Dedifferentiated amniotic fluid mesenchymal stem cell (primary cell): ENCODE results near the gene CXCL1.

Experiments
- DNase-seq: peaks from one replicate; pipeline ENCODE4 v3.0.0-alpha.2; 2016; ENCODE audit errors: extremely low spot score

CXCL1 gene

DNA sequence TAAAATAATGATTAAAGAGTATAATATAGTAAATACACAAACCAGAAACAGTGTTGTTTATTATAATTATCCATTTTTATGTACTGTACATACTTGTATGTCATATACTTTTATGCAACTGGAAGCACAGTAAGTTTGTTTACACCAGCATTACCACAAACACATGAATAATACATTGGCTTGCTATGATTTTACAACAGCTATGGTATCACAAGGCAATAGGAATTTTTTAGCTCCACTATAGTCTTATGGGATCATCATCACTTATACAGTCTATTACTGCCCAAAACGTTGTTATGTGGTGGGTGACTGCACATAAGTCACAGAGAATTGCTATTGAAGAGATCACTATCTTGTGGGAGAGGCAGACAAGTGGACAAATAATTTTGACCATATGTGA, 17.9 kb upstream of the CXCL1 start:
- DNase-seq, result no peak

DNA sequence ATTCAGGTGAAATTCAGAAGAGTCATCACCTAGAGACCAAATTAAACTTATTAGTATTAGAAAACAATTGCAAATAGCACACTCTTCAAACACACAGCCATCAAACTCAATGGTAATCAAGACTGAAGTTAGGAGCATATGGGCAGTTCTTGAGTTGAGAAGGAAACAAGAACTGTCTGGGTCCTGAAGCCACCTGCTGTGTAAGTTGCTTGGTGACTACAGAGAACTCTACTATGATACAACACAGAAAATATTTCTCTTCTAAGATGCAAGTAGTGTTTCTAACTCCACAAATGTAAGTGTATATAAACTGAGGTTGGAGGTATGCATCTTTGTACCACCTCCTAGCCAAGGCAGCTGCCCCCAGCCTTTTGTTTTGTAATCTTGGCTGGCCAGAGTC, 16.4 kb upstream of the CXCL1 start:
- DNase-seq, result no peak

DNA sequence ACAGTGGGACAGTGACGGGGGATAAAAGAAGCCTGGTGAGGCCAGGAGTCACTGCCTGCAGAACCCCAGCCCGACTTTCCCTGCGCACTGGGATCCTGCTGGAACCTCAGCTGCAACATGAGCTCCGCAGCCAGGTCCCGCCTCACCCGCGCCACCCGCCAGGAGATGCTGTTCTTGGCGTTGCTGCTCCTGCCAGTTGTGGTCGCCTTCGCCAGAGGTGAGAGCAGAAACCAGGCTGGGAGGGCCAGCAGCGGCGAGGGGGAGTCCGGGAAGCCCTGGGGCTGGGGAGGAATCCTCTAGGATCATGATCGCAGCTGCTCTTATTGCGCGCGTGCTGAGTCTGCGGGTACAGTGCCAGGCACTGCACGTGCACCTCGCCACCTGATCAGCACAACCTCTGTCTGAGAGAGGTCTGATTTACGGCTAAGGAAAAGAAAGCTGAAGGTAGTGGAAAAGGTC, 15.9 kb upstream of the CXCL1 start, which contains the start of gene PF4V1:
Gene PF4V1, plus strand, starts transcription at position 51 of the 459 bp plus-strand sequence. Its CDS starts 67 bp downstream, at position 118.
- no peak for DNase-seq

DNA sequence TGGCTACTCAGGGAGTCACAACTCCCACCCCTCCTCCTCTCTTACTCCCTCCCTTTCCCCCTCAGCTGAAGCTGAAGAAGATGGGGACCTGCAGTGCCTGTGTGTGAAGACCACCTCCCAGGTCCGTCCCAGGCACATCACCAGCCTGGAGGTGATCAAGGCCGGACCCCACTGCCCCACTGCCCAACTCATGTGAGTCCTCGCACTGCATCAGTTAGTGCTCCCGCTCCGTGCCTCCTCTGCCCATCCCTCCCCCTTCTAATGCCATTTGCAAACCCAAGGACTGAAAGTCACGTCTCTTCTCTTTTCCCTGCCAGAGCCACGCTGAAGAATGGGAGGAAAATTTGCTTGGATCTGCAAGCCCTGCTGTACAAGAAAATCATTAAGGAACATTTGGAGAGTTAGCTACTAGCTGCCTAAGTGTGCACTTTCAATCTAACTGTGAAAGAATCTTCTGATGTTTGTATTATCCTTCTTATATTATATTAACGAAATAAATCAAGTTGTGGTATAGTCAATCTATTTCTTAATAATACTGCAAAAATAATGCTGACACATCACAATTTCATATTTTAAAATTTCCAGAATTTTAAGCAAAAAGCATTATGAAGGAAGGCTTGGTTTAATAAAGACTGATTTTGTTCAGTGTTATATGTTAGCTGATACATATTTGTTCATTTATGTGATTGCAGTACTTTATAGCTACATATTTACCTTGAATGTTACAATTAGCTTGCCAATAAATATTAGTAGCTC, 15.3 kb upstream of the CXCL1 start:
- DNase-seq, result no peak

DNA sequence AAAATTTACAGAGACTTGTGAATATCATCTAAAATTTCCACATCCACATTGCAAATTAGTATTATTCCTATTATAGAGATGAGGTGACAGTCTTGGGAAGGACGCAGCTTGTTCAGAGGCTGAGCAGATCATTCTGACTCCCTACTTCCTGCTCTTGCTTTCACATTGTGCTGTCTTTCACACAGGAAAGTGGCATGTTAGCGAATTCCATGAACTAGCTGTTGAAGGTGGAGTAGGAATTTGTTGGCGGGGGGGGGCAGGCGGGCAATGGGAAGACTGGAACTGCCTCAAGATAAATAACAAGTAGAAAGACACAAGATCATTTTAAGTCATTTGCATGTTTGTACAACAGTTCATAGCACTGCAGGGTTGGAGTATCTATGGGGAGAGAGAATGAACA, 13.8 kb upstream of the CXCL1 start:
- DNase-seq, result no peak

DNA sequence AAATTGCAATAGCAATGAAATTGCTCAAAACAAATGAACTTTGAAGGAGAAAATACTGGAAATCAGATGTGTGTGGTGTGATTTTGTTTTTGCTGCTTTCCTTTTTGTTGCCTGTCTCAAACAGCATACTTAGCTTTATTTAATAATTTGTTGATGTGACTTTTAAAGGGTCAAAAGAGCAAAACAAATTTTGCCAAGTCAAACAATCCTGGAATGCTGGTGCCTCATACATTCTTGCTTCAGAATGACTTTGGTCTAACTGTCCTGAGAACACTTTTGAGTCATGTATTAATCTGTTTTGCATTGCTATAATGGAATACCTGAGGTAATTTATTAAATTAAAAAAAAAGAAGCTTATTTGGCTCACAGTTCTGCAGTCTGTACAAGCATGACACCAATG, 12.7 kb upstream of the CXCL1 start:
- DNase-seq, result no peak

DNA sequence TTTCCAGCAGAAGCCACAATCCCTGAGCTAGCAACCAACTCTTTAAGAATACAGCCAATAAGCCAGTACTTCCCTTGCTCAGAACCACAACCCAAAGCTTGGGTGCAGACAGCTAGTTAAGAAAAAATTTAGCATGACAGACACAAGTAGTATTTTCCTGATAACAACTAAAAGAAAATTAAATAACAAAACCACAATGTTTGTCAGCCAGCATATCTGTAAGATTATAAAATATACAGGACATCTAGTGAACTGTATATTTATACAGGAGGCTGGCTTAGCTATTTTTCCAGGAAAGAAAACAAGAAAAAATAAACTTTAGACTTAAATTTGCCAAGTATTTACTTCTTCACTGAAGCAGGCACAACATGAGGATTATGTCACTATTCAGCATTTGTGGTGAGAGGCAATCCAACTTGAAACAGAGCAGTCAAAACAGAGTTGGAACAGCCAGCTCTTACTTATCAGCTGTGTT, 9.5 kb upstream of the CXCL1 start:
- peak; percentile 79 for DNase-seq

DNA sequence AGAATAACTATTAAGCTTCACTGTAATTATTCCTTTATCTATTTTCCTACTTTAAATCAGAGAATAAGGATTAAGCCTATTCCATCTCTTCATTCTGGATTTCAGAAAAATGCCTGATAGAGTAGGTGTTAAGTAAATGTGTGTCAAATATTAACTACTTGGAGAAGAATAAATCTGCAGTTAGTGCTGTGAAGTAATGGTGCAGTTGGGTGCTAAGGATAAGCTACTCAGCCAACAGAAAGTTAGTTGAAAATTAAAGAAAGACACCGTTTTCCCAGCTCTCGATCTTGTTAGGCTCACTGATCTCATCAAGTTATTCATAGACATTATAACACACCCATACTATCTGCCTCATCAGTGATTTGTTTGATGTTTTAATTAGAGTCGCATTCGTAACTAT, 9.0 kb upstream of the CXCL1 start:
- DNase-seq, result no peak

DNA sequence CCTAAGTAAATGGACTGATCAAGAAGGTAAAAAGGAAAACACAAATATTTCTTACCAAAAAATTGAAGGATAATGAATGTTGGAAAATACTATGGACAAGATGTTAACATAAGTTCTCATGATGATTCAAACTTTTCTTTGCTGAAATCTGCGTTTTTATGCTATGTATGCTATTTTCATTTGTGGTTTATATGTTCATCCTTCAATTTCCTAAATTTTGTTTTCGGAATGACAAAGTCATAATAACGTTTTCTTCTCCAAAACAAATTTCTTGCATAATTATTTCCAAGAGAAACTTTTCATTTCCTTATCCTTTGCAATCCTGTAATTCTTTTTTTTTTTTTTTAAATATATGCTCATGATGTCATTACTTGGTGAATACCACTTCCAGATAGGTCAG, 8.3 kb upstream of the CXCL1 start:
- no peak for DNase-seq

DNA sequence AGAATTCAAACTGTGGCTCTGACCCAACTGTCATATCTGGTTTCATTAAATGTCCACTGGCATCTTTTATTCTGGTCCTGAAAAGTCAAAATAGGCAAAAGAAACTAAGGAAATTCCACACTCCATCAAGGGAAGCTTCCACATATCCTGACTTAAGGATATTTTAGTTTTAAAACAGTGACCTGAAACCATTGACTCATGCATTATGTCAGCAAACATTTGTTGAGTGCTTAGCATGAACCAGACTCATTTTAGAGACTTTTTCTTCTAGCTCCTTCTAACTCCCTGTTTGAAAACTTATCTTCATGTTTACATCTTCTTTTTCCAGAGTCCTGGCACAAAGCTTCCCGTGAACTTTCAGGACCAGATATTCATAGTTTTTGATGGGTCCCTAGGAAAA, 6.9 kb upstream of the CXCL1 start:
- no peak for DNase-seq

DNA sequence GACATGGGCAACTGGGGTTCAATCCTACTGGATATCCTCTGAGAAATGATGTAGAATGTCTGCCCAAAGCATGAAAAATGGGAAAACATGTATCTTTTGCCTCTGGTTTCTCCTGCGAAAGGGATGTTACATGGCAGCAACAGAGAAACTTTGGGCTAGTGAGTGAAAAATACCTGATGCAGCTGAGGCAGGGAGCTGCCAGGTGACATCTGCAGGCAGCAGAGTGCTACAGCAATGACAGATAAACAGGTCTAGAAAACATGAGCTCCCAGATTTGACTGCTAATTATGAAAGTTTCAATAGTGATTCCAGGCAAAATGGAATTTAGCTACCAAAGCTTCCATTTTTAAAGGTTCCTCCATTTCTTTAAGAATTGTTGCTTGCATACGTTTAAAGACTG, 4.8 kb upstream of the CXCL1 start:
- DNase-seq, result no peak

DNA sequence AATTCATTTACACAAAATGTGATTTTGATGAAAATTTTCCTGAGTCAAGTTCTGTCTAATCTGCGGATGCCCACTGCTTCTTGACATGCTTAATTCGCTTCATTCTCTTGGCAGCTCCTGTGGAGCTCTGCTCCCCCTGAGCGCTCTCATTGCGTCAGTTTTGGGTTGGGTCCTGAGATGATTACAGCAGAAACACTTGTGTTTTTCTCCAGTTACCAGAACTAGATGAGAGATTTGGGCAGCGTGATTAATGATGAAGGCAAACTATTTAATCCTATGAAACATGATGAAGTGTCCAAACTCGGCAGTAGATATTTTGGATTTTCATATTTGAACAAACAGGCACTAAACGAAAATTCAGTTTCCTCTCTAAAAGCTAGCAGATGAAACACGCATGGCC, 4.2 kb upstream of the CXCL1 start:
- DNase-seq, result no peak

DNA sequence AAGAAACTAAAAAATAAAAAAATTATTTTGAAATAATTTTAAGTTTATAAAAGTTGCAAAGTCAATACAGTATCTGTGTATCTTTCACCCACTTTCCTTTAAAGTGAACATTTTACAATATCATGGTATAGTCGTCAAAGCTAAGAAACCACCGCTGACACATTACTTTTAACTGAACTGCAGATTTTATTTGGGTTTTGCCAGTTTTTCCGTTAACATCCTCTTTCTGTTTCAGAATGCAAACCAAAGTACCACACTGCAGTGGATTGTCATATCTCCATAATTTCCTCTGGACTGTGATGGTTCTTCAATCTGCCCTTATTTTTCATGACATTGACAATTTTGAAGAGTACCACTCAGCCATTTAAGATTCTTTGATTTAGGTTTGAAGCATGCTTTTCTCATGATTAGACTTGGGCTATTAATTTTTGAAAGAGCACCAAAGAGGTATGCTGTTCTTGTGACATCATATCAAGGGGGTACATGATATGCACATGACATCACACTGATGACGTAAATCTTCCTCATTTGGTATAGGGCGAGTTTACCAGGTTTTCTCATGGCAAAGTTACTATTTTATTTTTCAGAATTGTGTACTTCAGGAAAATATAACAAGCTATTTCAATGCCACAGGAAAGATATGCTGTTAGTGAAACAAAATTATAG, 3.6 kb upstream of the CXCL1 start:
- DNase-seq, result no peak

DNA sequence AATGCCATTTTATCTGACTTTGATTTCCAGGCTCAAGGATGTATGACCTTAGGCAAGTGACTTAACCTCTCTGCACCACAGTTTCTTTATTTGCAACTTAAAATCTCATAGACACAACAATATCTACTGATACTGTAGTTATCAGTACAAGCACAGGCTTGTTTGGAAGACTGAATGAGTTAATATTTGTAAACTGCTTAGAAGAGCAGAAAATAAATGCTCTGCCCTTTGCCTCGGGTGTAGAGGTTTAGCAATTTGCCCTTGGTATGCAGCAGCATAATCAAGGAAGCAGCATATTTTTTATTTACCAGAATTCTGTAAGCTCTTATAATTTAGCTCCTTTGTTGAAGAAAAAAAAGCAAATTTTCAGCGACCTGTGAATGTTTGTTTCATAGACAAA, 2.9 kb upstream of the CXCL1 start:
- DNase-seq, result no peak

DNA sequence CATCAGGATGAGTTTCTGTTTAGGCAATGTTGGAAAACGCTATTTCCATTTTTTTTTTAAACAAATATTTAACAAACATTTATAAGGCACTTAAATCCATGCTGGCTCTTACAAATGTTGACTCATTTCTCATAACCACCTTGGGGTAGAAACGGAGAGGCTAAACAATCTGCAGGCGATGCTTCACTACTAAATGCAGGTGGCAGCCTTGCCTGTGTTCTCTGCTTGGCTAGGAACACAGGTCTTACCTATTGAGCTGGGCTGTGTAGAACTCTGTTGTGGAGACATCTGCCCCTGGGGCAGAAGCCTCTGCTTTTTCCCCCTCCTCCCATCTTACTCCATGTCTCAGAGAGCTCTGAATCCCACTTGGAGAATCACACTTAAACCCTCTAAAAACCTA, 1.4 kb upstream of the CXCL1 start:
- no peak for DNase-seq

DNA sequence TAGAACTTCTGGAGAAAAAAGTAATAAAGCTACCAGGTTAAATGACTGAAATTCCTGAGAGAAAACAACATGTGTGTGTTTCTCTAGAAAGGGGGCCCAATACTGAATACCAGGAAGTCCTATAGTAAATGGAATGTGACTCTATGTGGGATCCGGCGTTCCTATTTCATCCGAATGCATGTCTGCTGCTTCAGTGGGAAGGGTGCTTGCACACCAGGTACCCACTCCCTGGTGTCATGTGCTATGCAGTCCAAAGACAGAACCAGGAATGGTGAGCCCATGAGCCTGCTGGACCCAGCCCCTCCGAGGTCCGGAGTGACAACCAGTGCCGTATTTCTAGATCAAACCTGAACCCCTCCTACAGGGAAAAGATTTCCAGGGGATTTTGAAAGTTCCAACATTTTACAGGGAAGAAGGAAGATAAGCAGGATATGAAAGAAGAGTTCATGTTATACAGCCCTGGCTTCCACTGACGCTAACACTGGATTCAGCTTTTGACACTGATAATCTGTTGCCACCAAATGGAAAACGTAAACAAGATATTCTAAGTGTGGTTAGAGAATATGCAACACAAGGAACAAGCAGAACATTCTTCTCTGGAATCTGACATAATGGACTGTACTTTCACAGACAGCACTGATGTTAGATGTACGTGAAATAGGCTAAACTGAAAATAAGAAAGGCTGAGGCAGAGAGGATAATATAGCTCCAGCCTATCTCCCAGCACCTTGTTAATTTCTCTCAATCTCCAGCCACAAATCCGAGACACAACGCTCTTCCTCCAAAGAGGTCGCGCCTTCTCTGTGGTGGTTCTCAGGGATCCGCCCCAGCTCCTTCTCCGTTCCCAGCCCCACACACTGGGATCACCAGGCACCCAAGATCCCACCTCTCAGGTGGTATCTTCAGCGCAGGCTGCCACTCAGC, 725 bp upstream of the CXCL1 start:
- no peak for DNase-seq

DNA sequence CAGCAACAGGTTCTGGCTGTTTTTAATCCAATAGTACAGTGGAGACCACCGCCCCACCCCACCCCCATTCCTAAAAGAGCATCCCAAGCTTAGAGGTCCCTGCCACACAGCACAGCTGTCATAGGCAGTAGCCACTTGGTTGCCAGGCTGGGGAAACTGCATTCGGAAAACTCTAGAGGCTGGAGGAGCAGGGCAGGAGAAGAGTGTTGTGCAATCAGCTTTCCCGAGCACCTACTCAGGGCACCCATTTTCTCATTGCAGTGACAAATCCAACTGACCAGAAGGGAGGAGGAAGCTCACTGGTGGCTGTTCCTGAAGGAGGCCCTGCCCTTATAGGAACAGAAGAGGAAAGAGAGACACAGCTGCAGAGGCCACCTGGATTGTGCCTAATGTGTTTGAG, 1.1 kb downstream of the CXCL1 start:
- DNase-seq, result no peak

DNA sequence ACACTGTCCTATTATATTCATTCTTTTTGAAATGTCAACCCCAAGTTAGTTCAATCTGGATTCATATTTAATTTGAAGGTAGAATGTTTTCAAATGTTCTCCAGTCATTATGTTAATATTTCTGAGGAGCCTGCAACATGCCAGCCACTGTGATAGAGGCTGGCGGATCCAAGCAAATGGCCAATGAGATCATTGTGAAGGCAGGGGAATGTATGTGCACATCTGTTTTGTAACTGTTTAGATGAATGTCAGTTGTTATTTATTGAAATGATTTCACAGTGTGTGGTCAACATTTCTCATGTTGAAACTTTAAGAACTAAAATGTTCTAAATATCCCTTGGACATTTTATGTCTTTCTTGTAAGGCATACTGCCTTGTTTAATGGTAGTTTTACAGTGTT, 1.6 kb downstream of the CXCL1 start:
- DNase-seq, result no peak

DNA sequence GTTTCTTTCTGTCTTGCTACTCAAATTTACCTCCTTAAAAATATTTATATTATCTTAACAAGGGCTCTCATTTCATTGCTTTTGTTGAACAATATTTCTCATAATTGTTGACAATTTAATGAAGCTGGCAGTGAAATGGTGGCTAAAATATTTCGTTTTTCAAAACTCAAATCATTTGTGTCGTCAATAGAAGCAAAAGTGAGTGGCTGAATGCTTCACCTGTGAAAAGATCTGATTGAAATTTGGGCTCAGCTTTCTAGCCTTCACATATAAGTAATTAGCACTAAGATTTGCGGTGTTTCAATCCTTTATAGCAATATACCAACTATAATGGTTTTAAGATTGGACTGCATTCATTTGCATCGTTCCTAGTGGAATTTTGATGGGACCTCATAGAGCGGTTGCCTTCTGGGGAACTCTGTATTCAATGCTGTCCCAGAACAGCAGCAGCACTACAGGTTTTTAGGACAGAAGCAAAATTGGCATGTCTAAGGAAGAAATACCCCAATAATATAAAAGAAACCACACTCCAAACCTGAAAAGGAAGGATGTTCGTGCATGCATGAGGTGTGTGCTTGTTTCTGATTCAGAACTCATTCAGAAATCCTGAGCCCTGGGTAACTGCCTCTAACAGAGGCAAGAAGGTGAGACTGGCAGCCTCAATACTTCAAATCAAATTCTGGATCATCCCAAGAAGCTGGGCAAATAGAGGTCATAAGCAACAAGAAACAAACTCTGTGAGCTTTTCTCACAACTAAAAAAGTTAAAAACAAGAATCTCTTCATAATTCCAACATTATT, 2.5 kb downstream of the CXCL1 start:
- DNase-seq, result no peak

DNA sequence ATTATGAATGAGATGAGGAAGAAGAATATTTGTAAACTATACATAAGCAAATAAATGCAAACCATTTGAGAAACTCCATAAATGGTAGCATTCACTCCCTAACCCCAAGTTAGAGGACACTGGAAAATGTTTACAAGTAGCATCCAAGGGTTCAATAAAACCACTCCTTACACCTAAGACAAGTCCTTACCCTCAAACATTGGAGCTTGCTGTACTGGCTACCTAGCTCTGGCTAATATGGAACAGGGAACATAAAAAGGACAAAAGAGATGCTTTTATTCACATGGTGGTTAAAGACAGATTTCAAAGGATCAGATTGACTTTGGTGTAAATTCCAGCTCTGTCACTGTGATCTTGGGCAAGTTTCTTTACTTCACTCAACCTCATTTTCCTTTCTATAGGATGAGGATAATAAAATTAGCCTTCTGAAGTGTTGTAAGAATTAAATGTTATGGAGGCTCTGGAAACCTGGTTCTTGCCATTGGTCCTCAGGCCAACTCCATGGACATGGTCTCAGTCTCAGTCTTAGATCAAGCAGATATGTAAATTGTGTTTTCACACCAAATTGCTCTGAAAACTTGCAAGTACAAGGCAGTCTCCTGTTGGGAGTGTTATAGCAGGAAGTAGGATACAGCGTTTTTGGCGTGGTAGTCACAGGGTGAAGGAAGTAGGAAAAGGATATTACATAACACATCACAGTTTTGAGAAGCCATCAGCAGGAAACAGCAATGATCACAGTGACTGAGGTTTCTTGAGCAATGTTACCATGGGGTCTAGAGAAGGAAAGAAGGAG, 3.3 kb downstream of the CXCL1 start:
- DNase-seq, result no peak

DNA sequence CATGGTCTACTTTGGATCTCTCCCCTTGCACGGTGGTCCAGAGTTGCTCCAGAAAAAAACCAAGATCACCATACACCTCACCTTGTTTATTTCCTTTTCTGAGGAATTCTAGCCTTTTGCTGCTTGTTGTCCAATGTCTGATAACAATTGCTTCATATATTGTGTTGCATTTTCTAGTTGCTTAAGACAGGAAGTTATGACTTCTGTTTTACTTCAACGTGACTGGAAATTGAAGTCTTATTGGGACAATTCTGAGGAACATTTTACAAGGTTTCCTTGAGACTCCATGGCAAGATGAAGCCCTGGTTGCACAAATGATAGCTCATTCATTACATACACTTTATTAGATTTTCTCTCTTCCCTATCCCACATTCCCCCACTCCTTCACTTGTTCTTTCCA, 5.2 kb downstream of the CXCL1 start:
- DNase-seq, result no peak
